H9 (cell line): ENCODE results near the gene PCDH17. TPM values are rescaled to one million over a fixed set of nuclear protein-coding genes. Genes with fewer than 3 reads are reported as not detected.

Experiments
- DNase-seq: peaks from one replicate; pipeline ENCODE4 v3.0.0-alpha.2; 2017
- H2AFZ ChIP-seq: one replicate; pipeline ENCODE4 v1.6.1; 2013; ENCODE audit warnings: mild to moderate bottlenecking, low read length, control low read depth, moderate library complexity
- H2AK5ac ChIP-seq: 2 replicates; pipeline ENCODE4 v1.6.1; 2013; ENCODE audit warnings: low read length, control low read depth, mixed read lengths; ENCODE audit not compliant: insufficient read length
- H2BK120ac ChIP-seq: one replicate; pipeline ENCODE4 v1.6.1; 2013; ENCODE audit warnings: low read depth, mild to moderate bottlenecking, low read length, control low read depth, inconsistent platforms; ENCODE audit not compliant: poor library complexity, severe bottlenecking
- H2BK12ac ChIP-seq: 2 replicates; pipeline ENCODE4 v1.6.1; 2013; ENCODE audit warnings: low read length, control low read depth, mixed read lengths, low read depth; ENCODE audit not compliant: insufficient read length
- H2BK15ac ChIP-seq: 2 replicates; pipeline ENCODE4 v1.6.1; 2013; ENCODE audit warnings: low read depth, low read length, control low read depth
- H2BK20ac ChIP-seq: one replicate; pipeline ENCODE4 v1.6.1; 2013; ENCODE audit warnings: low read depth, mild to moderate bottlenecking, low read length, control low read depth, inconsistent platforms; ENCODE audit not compliant: poor library complexity, severe bottlenecking
- H2BK5ac ChIP-seq: 2 replicates; pipeline ENCODE4 v1.6.1; 2013; ENCODE audit warnings: low read length, control low read depth, mixed read lengths; ENCODE audit not compliant: insufficient read length
- H3K14ac ChIP-seq: 2 replicates; pipeline ENCODE4 v1.6.1; 2013; ENCODE audit warnings: low read length, control low read depth; ENCODE audit not compliant: insufficient read depth
- H3K18ac ChIP-seq: 2 replicates; pipeline ENCODE4 v1.6.1; 2013; ENCODE audit warnings: low read depth, mild to moderate bottlenecking, mixed read lengths, low read length, control low read depth; ENCODE audit not compliant: insufficient read length
- H3K23ac ChIP-seq: 2 replicates; pipeline ENCODE4 v1.6.1; 2013; ENCODE audit warnings: low read length, control low read depth, mixed read lengths, low read depth; ENCODE audit not compliant: insufficient read length
- H3K23me2 ChIP-seq: 2 replicates; pipeline ENCODE4 v1.6.1; 2013; ENCODE audit warnings: low read depth, mild to moderate bottlenecking, mixed read lengths, low read length, control low read depth; ENCODE audit not compliant: insufficient read length, poor library complexity, severe bottlenecking
- H3K27ac ChIP-seq: 2 replicates; pipeline ENCODE4 v1.5.1; 2013; ENCODE audit warnings: low read length, control low read depth, mixed read lengths, low read depth; ENCODE audit not compliant: insufficient read length
- H3K27me3 ChIP-seq: 2 replicates; pipeline ENCODE4 v1.6.1; 2013; ENCODE audit warnings: low read length, control low read depth, inconsistent platforms; ENCODE audit not compliant: insufficient read depth
- H3K4ac ChIP-seq: 2 replicates; pipeline ENCODE4 v1.6.1; 2013; ENCODE audit warnings: low read depth, mild to moderate bottlenecking, control low read depth, inconsistent platforms, low read length, moderate library complexity
- H3K4me1 ChIP-seq: 2 replicates; pipeline ENCODE4 v1.6.1; 2013; ENCODE audit warnings: low read length, control low read depth, inconsistent platforms; ENCODE audit not compliant: insufficient read depth
- H3K4me2 ChIP-seq: 2 replicates; pipeline ENCODE4 v1.6.1; 2013; ENCODE audit warnings: low read length, control low read depth, mixed read lengths; ENCODE audit not compliant: insufficient read length, insufficient read depth
- H3K56ac ChIP-seq: 2 replicates; pipeline ENCODE4 v1.6.1; 2013; ENCODE audit warnings: low read depth, mild to moderate bottlenecking, mixed read lengths, low read length, control low read depth; ENCODE audit not compliant: insufficient read length
- H3K79me1 ChIP-seq: 2 replicates; pipeline ENCODE4 v1.6.1; 2013; ENCODE audit warnings: low read depth, mild to moderate bottlenecking, moderate library complexity, low read length, control low read depth, inconsistent platforms; ENCODE audit not compliant: insufficient read depth, poor library complexity, severe bottlenecking
- H3K79me2 ChIP-seq: 2 replicates; pipeline ENCODE4 v1.6.1; 2013; ENCODE audit warnings: low read length, control low read depth, inconsistent platforms; ENCODE audit not compliant: insufficient read depth
- H3K9ac ChIP-seq: 2 replicates; pipeline ENCODE4 v1.6.1; 2013; ENCODE audit warnings: low read length, control low read depth, mixed read lengths; ENCODE audit not compliant: insufficient read length; ENCODE audit errors: extremely low read depth
- H3K9me3 ChIP-seq: one replicate; pipeline ENCODE4 v1.6.1; 2013; ENCODE audit warnings: low read depth, low read length, inconsistent platforms; ENCODE audit not compliant: control insufficient read depth
- H3T11ph ChIP-seq: one replicate; pipeline ENCODE4 v1.6.1; 2013; ENCODE audit warnings: mild to moderate bottlenecking, low read length, control low read depth, inconsistent platforms
- H4K20me1 ChIP-seq: one replicate; pipeline ENCODE4 v1.6.1; 2013; ENCODE audit not compliant: control insufficient read depth, insufficient read length, insufficient read depth
- H4K5ac ChIP-seq: 2 replicates; pipeline ENCODE4 v1.6.1; 2013; ENCODE audit warnings: low read depth, mild to moderate bottlenecking, mixed read lengths, low read length, control low read depth; ENCODE audit not compliant: insufficient read length
- H4K8ac ChIP-seq: replicated peaks from 2 replicates; pipeline ENCODE4 v1.6.1; 2013; ENCODE audit warnings: low read length, control low read depth, mixed read lengths, low read depth; ENCODE audit not compliant: insufficient read length
- H4K91ac ChIP-seq: 2 replicates; pipeline ENCODE4 v1.6.1; 2013; ENCODE audit warnings: low read depth, mild to moderate bottlenecking, moderate library complexity, mixed read lengths, low read length, control low read depth; ENCODE audit not compliant: insufficient read length
- H3K27ac Mint-ChIP-seq, 3 experiments: 2 replicates in 2 of 3; 3 replicates in 1 of 3; pipeline ENCODE4 v1.8.0; 2020 to 2021; ENCODE audit warnings: mixed read lengths in 3 of 3, mild to moderate bottlenecking in 1 of 3, moderate library complexity in 1 of 3
- H3K27me3 Mint-ChIP-seq: 2 replicates; pipeline ENCODE4 v1.8.0; 2021; ENCODE audit warnings: low read depth, mild to moderate bottlenecking, moderate library complexity, mixed read lengths
- H3K36me3 Mint-ChIP-seq, 3 experiments: 2 replicates in 2 of 3; 3 replicates in 1 of 3; pipeline ENCODE4 v1.8.0; 2020 to 2021; ENCODE audit warnings: low read depth in 3 of 3, mixed read lengths in 3 of 3; ENCODE audit not compliant: insufficient read depth in 1 of 3
- H3K4me1 Mint-ChIP-seq, 2 experiments: 2 replicates each; pipeline ENCODE4 v1.8.0; 2020; ENCODE audit warnings: mixed read lengths in 2 of 2
- H3K4me3 Mint-ChIP-seq, 2 experiments: 2 replicates in 1 of 2; 3 replicates in 1 of 2; pipeline ENCODE4 v1.8.0; 2020 to 2021; ENCODE audit warnings: mild to moderate bottlenecking in 2 of 2, mixed read lengths in 2 of 2, moderate library complexity in 1 of 2
- H3K9me3 Mint-ChIP-seq, 2 experiments: 2 replicates in 1 of 2; 3 replicates in 1 of 2; pipeline ENCODE4 v1.8.0; 2020; ENCODE audit warnings: mild to moderate bottlenecking in 2 of 2, mixed read lengths in 2 of 2, moderate library complexity in 1 of 2
- CTCF ChIP-seq: fragments of 200-600 bp; sonication (generic); conservative IDR thresholded peaks from 3 replicates; pipeline ENCODE4 v1.8.0; 2021; ENCODE audit warnings: antibody characterized with exemption, mild to moderate bottlenecking
- WGBS: extraction: QIAGEN DNeasy Blood & Tissue Kit; methylation state at CpG from one replicate; pipeline ENCODE4 v1.1.7; 2013; ENCODE audit warnings: missing lambda C conversion rate, low lambda C conversion rate, mixed read lengths; ENCODE audit not compliant: insufficient read length; ENCODE audit errors: extremely low coverage; 5-methylcytosine and 5-hydroxymethylcytosine counted together
- total RNA-seq: library from RNA; stranded (reverse); gene quantifications from 2 replicates; pipeline ENCODE4 v1.2.1, GENCODE V29; 2021

Gene PCDH17
- total RNA-seq, 1 experiment from 2014 or later, result 0.52 TPM

- no peaks in the 10 kb centered on the region; a peak in 1 of 7 replicates for H3K36me3 Mint-ChIP-seq
- no peak overlapping the region for H3K4me3 Mint-ChIP-seq
Observed at GRCh38 chr13:57582032-57582431, 49.5 kb upstream of the PCDH17 start.

More at GRCh38 chr13:57582032-57582431, 49.5 kb upstream of the PCDH17 start:
- Histone ChIP-seq H3K27me3 (no peaks in the 10 kb centered on the region), H3K9me3 (no peaks in the 10 kb centered on the region), H3K14ac (no peak overlapping the region), H2AFZ (no peak overlapping the region), H3K23ac (no peak overlapping the region), H4K5ac (no peak overlapping the region), H3K23me2 (no peaks in the 10 kb centered on the region), H2AK5ac (no peak overlapping the region), H4K91ac (no peak overlapping the region), H2BK120ac (no peak overlapping the region), H3K79me2 (no peaks in the 10 kb centered on the region), H3T11ph (no peak overlapping the region), H3K56ac (no peak overlapping the region), H2BK15ac (no peak overlapping the region), H3K27ac (no peak overlapping the region), H3K4me2 (no peak overlapping the region), H3K18ac (no peak overlapping the region), H3K4me1 (no peaks in the 10 kb centered on the region), H3K9ac (no peak overlapping the region), H2BK20ac (no peak overlapping the region), H2BK12ac (no peak overlapping the region), H4K8ac (no peak overlapping the region), H3K4ac (no peak overlapping the region), H3K79me1 (no peaks in the 10 kb centered on the region), H2BK5ac (no peak overlapping the region), H4K20me1 (no peaks in the 10 kb centered on the region)
- Mint-ChIP-seq H3K9me3 (no peaks in the 10 kb centered on the region; a peak in 1 of 5 replicates), H3K27me3 (no peaks in the 10 kb centered on the region), H3K4me1 (peaks cover 9% of the 10 kb centered on the region in 2 experiments), H3K27ac (no peak overlapping the region)
- WGBS, result no CpG with 5 or more reads among the region's 6 CpGs
- DNase-seq, result peak; percentile 58
- peak; percentile 61 for TF ChIP-seq CTCF
